HepG2 (cell line): ENCODE measurements around the gene SCN9A. TPM values are rescaled to one million over a fixed set of nuclear protein-coding genes. Genes with fewer than 3 reads are reported as not detected.

Experiments
- ATAC-seq: fragments of 200-7000 bp; cut with Tn5 transposase; 3 replicates; pipeline ENCODE4 v1.9.1; 2020; ENCODE audit warnings: mild to moderate bottlenecking, moderate library complexity
- Bru-seq: library from RNA; stranded (reverse); fragments of 400-500 nt; gene quantifications from one replicate; lab custom pipeline; 2021; lab: Mats Ljungman, UMichigan
- BruChase-seq, 2 experiments: library from RNA; stranded (reverse); fragments of 400-500 nt; gene quantifications; one replicate each; lab custom pipeline; 2021; lab: Mats Ljungman, UMichigan
- BruUV-seq: library from RNA; stranded (reverse); fragments of 400-500 nt; replicated peaks from 2 replicates; lab custom pipeline; 2021; lab: Mats Ljungman, UMichigan
- CTCF ChIA-PET: fragments of 300-600 bp; formaldehyde crosslinking; extraction: SDS; loops from one replicate; lab custom pipeline; 2021; ENCODE audit warnings: low total read pairs, inconsistent platforms, low intra/inter-chr PET ratio; lab: Yijun Ruan, JAX
- POLR2A ChIA-PET: fragments of 350-600 bp; sonication (Branson Sonifier 250); formaldehyde crosslinking; loops from one replicate; lab custom pipeline; 2020; ENCODE audit warnings: antibody characterized with exemption, inconsistent platforms; lab: Yijun Ruan, JAX
- DNase-seq: peaks from one replicate; pipeline ENCODE4 v3.0.0-alpha.2; 2015; ENCODE audit warnings: low spot score
- FAIRE-seq: peaks from 3 replicates; lab custom pipeline; 2011; peaks lifted over from hg19 to GRCh38; lab: Jason Lieb, UNC
- H2AFZ ChIP-seq: one replicate; pipeline ENCODE4 v1.6.1; 2011; ENCODE audit warnings: low read length, inconsistent platforms
- H3K27ac ChIP-seq: fragments of 300-600 bp; 3 replicates; pipeline ENCODE4 v1.8.0; 2011; ENCODE audit warnings: mixed run types, mild to moderate bottlenecking, mixed read lengths, low read length, inconsistent platforms; ENCODE audit not compliant: insufficient read depth; ENCODE audit errors: extremely low read length
- H3K27me3 ChIP-seq, 2 experiments: fragments of 200-600 bp in 1 of 2; 2 replicates in 1 of 2; 3 replicates in 1 of 2; pipeline versions ENCODE4 v1.6.0 to v1.8.0; 2011; ENCODE audit warnings: low read length in 2 of 2, mild to moderate bottlenecking in 2 of 2, moderate library complexity in 2 of 2, inconsistent platforms in 1 of 2; ENCODE audit not compliant: insufficient read depth in 2 of 2, control insufficient read depth in 1 of 2
- H3K36me3 ChIP-seq, 2 experiments: fragments of 200-600 bp in 1 of 2; replicated peaks in 1 of 2; 2 replicates in 1 of 2; 3 replicates in 1 of 2; pipeline versions ENCODE4 v1.5.1 to v1.8.0; 2011; ENCODE audit warnings: low read length in 2 of 2, inconsistent platforms in 1 of 2; ENCODE audit not compliant: insufficient read depth in 2 of 2, control insufficient read depth in 1 of 2
- H3K4me1 ChIP-seq: 2 replicates; pipeline ENCODE4 v1.5.1; 2012; ENCODE audit warnings: low read length, inconsistent platforms; ENCODE audit not compliant: insufficient read depth
- H3K4me2 ChIP-seq: 2 replicates; pipeline ENCODE4 v1.6.0; 2011; ENCODE audit warnings: low read depth, low read length, inconsistent platforms
- H3K4me3 ChIP-seq, 3 experiments: fragments of 200-600 bp in 1 of 3; sonication (generic), shearing (Covaris generic) in 1 of 3; replicated peaks in 1 of 3; 2 replicates each; pipeline ENCODE4 v1.5.1; 2011 to 2016; ENCODE audit warnings: low read length in 3 of 3, inconsistent platforms in 2 of 3, low read depth in 2 of 3, mild to moderate bottlenecking in 2 of 3, control low read depth in 1 of 3, mixed read lengths in 1 of 3; ENCODE audit not compliant: insufficient read depth in 1 of 3
- H3K79me2 ChIP-seq: one replicate; pipeline ENCODE4 v1.6.1; 2011; ENCODE audit warnings: low read length, inconsistent platforms; ENCODE audit not compliant: insufficient read depth
- H3K9ac ChIP-seq: 2 replicates; pipeline ENCODE4 v1.6.0; 2011; ENCODE audit warnings: mild to moderate bottlenecking, low read depth, low read length, inconsistent platforms; ENCODE audit not compliant: insufficient read depth
- H3K9me3 ChIP-seq: 2 replicates; pipeline ENCODE4 v1.5.1; 2012; ENCODE audit warnings: mild to moderate bottlenecking, low read length
- H4K20me1 ChIP-seq: 2 replicates; pipeline ENCODE4 v1.6.0; 2011; ENCODE audit warnings: inconsistent platforms, mild to moderate bottlenecking, low read length, moderate library complexity; ENCODE audit not compliant: insufficient read depth
- ARNTL ChIP-seq: sonication (generic); formaldehyde crosslinking; IDR thresholded peaks from 2 replicates; pipeline ENCODE4 v1.4.0; 2020; ENCODE audit warnings: mild to moderate bottlenecking, missing genetic modification reagents
- ATM ChIP-seq: fragments of 450-650 bp; IDR thresholded peaks from 2 replicates; pipeline ENCODE4 v1.7.1; 2017; ENCODE audit warnings: mild to moderate bottlenecking, borderline replicate concordance
- FLYWCH1 ChIP-seq: sonication (generic); formaldehyde crosslinking; IDR thresholded peaks from 2 replicates; pipeline ENCODE4 v1.8.1; 2023; ENCODE audit warnings: mild to moderate bottlenecking, missing genetic modification reagents
- GZF1 ChIP-seq: sonication (generic); formaldehyde crosslinking; IDR thresholded peaks from 2 replicates; pipeline ENCODE4 v1.5.1; 2020; ENCODE audit warnings: mild to moderate bottlenecking, missing genetic modification reagents
- MAFF ChIP-seq: IDR thresholded peaks from 2 replicates; pipeline ENCODE4 v1.6.1; 2011; ENCODE audit warnings: low read depth, low read length, improper control_type of control experiment
- MBNL3 ChIP-seq: fragments of 250-450 bp; sonication (Bioruptor Pico); conservative IDR thresholded peaks from 2 replicates; pipeline ENCODE4 v1.8.0; 2022; ENCODE audit warnings: mild to moderate bottlenecking, inconsistent platforms
- MIER3 ChIP-seq: IDR thresholded peaks from 2 replicates; pipeline ENCODE4 v1.6.1; 2016; ENCODE audit warnings: missing compliant biosample characterization, borderline replicate concordance
- NFE2L1 ChIP-seq: sonication (generic); formaldehyde crosslinking; IDR thresholded peaks from 2 replicates; pipeline ENCODE4 v1.4.0; 2020; ENCODE audit warnings: missing genetic modification reagents, mild to moderate bottlenecking, borderline replicate concordance
- SKIL ChIP-seq: sonication (generic); formaldehyde crosslinking; IDR thresholded peaks from 2 replicates; pipeline ENCODE4 v1.8.0; 2022; ENCODE audit warnings: missing genetic modification reagents, mild to moderate bottlenecking, moderate library complexity, borderline replicate concordance
- STAG1 ChIP-seq: sonication (generic); formaldehyde crosslinking; IDR thresholded peaks from 2 replicates; pipeline ENCODE4 v1.4.0; 2020; ENCODE audit warnings: missing genetic modification reagents
- TEF ChIP-seq: sonication (generic); formaldehyde crosslinking; IDR thresholded peaks from 2 replicates; pipeline ENCODE4 v1.5.0; 2020; ENCODE audit warnings: missing genetic modification reagents
- THRA ChIP-seq: sonication (generic); formaldehyde crosslinking; IDR thresholded peaks from 2 replicates; pipeline ENCODE4 v1.4.0; 2020; ENCODE audit warnings: missing genetic modification reagents, borderline replicate concordance
- TSC22D2 ChIP-seq: sonication (generic); formaldehyde crosslinking; IDR thresholded peaks from 2 replicates; pipeline ENCODE4 v1.5.1; 2020; ENCODE audit warnings: missing genetic modification reagents, mild to moderate bottlenecking, borderline replicate concordance
- WGBS: methylation state at CpG from one replicate; pipeline ENCODE4 v1.1.6; 2017; ENCODE audit warnings: low lambda C conversion rate; 5-methylcytosine and 5-hydroxymethylcytosine counted together
- in situ Hi-C: cut with HindIII; loops from 2 replicates; pipeline ENCODE4 v1.10.0; 2017; ENCODE audit warnings: low pct_unique_long_range_greater_than_20kb; ENCODE audit not compliant: extremely low pct_ligation_motif_present
- intact Hi-C: fragments of 100-400 bp; cut with micrococcal nuclease; formaldehyde crosslinking; loops from one replicate; pipeline ENCODE4 v1.10.0; 2022; ENCODE audit not compliant: unreplicated experiment
- long read RNA-seq, 2 experiments: library from RNA in 1 of 2; library from polyadenylated mRNA in 1 of 2; stranded (forward) in 1 of 2; unstranded in 1 of 2; transcript quantifications; one replicate each; pipeline ENCODE4 v2.0.0, GENCODE V29; 2019 to 2022
- polyA minus RNA-seq, 3 experiments: library from RNA; depleted of rRNA, polyadenylated mRNA; stranded (reverse); fragments of >200 nt; gene quantifications; 2 replicates each; pipeline ENCODE4 v1.2.3, GENCODE V29; 2011; ENCODE audit warnings: low replicate concordance in 1 of 3
- polyA plus RNA-seq, 8 experiments: library from polyadenylated mRNA; depleted of rRNA in 3 of 8; stranded (reverse) in 7 of 8; unstranded in 1 of 8; fragments of >200 nt; fragmentation: Illumina TruSeq in 4 of 8; extraction: Trizol in 4 of 8; gene quantifications; 2 replicates each; pipeline versions ENCODE4 v1.2.1 to v1.2.3, GENCODE V29; 2011 to 2016; ENCODE audit warnings: low read depth in 4 of 8, missing spikeins in 1 of 8, mixed read lengths in 1 of 8; ENCODE audit not compliant: insufficient read depth in 1 of 8
- total RNA-seq, 5 experiments: library from RNA; depleted of rRNA; stranded (reverse); fragments of >200 nt; fragmentation: Illumina TruSeq; extraction: Trizol; gene quantifications; 2 replicates each; pipeline ENCODE4 v1.2.3, GENCODE V29; 2016; ENCODE audit warnings: low read depth in 1 of 5

Gene SCN9A
- total RNA-seq (2016; rRNA removed; fragmentation: Illumina TruSeq; extraction: Trizol): 11.8 and 15.3 TPM in 2 replicates
- total RNA-seq (2016; cell fraction: cytosol; rRNA removed; fragmentation: Illumina TruSeq; extraction: Trizol; ENCODE audit: low read depth): 4.6 and 5.4 TPM in 2 replicates
- 10.9 and 14.0 TPM in 2 replicates for total RNA-seq (2016; cell fraction: insoluble cytoplasmic fraction; rRNA removed; fragmentation: Illumina TruSeq; extraction: Trizol)
- total RNA-seq (2016; cell fraction: membrane; rRNA removed; fragmentation: Illumina TruSeq; extraction: Trizol): 4.7 and 5.8 TPM in 2 replicates
- 45.1 and 45.3 TPM in 2 replicates for total RNA-seq (2016; cell fraction: nucleus; rRNA removed; fragmentation: Illumina TruSeq; extraction: Trizol)
- polyA plus RNA-seq (2011; rRNA removed): 21.3 and 24.3 TPM in 2 replicates
- polyA plus RNA-seq (2011; cell fraction: cytosol; rRNA removed): 10.3 and 17.9 TPM in 2 replicates
- 29.3 and 38.2 TPM in 2 replicates for polyA plus RNA-seq (2011; cell fraction: nucleus; rRNA removed)
- polyA plus RNA-seq (2012): 25.3 and 36.3 TPM in 2 replicates
- 0.32 and 0.35 TPM in 2 replicates for polyA plus RNA-seq (2016; cell fraction: cytosol; fragmentation: Illumina TruSeq; extraction: Trizol; ENCODE audit: low read depth)
- polyA plus RNA-seq (2016; cell fraction: insoluble cytoplasmic fraction; fragmentation: Illumina TruSeq; extraction: Trizol; ENCODE audit: low read depth): 4.4 and 4.8 TPM in 2 replicates
- polyA plus RNA-seq (2016; cell fraction: membrane; fragmentation: Illumina TruSeq; extraction: Trizol; ENCODE audit: low read depth): 1.00 and 1.2 TPM in 2 replicates
- polyA plus RNA-seq (2016; cell fraction: nucleus; fragmentation: Illumina TruSeq; extraction: Trizol; ENCODE audit: insufficient read depth, low read depth): 22.4 and 24.9 TPM in 2 replicates
- polyA minus RNA-seq (2011; rRNA and poly(A)+ RNA removed; ENCODE audit: low replicate concordance): 0.19 and 185 TPM in 2 replicates
- polyA minus RNA-seq (2011; cell fraction: cytosol; rRNA and poly(A)+ RNA removed): 35.5 and 50.2 TPM in 2 replicates
- polyA minus RNA-seq (2011; cell fraction: nucleus; rRNA and poly(A)+ RNA removed): 398 and 438 TPM in 2 replicates
- percentile 91 among the genes with signal in this experiment for Bru-seq, nascent RNA
- percentile 80 among the genes with signal in this experiment for BruChase-seq, experiment 1, labeled RNA remaining after a 6-hour chase
- percentile 88 among the genes with signal in this experiment for BruChase-seq, experiment 2, labeled RNA remaining after a 2-hour chase
- long read RNA-seq, experiment 1, partial matches to known transcripts: 4 of 7 reads
- long read RNA-seq, experiment 1, other reads (novel, unspliced or antisense): 2 of 7 reads
- long read RNA-seq, experiment 2, partial matches to known transcripts: 4 of 25 reads
- long read RNA-seq, experiment 2, other reads (novel, unspliced or antisense): 21 of 25 reads

- WGBS: under 1% methylated on average over 20 of the region's 45 CpGs
- FAIRE-seq (no peak), DNase-seq (peak; percentile 82), ATAC-seq (peak; percentile 92)
- H3K9ac ChIP-seq: peak within 1 kb of the TSS; percentile 65
- H2AFZ ChIP-seq: peak within 1 kb of the TSS; percentile 42
- POLR2A ChIA-PET: interaction anchor here (0.5 to 2.3 kb wide), 14 partner anchors 10 to 422 kb away, joined by 3 to 16 read pairs (median 4); partner anchors contain the start of gene TTC21B
- no peaks in the 10 kb centered on the region for H3K9me3 ChIP-seq
- H4K20me1 ChIP-seq: 0 out of 2 replicates have a peak, but pooled peaks cover 3% of the 10 kb centered on the region
- H3K27me3 ChIP-seq: no peaks in the 10 kb centered on the region; a peak in 1 of 5 replicates
- CTCF ChIA-PET: interaction anchor here (1.5 kb wide), 1 partner anchor 9 kb away, joined by 6 read pairs; no protein-coding TSS in a partner anchor
- H3K4me1 ChIP-seq: peaks cover 48% of the 10 kb centered on the region
- peak within 1 kb of the TSS; percentile 68 for H3K27ac ChIP-seq
- H3K4me2 ChIP-seq: peak within 1 kb of the TSS; percentile 79
- BruUV-seq: no TSS peak
- intact Hi-C loops: loop anchor here (1.0 to 5.0 kb wide), 2 partner anchors 8 to 41 kb away; no protein-coding TSS in a partner anchor
- in situ Hi-C loops: no loop called here
- no peaks in the 10 kb centered on the region for H3K36me3 ChIP-seq
- H3K4me3 ChIP-seq: peak within 1 kb of the TSS; percentile 75 to 85 (median 82)
- peaks cover 39% of the 10 kb centered on the region for H3K79me2 ChIP-seq
- peak; percentile 64; the same call in 1 of the 2 replicates for TF ChIP-seq MIER3 (CRISPR knock-in tag)
- TF ChIP-seq GZF1 (CRISPR knock-in tag): no peak; the same call in 1 of the 2 replicates
- TF ChIP-seq MBNL3 (CRISPR knock-in tag): no peak
- TF ChIP-seq ATM: no peak
- TF ChIP-seq NFE2L1 (CRISPR knock-in tag): no peak
- peak; percentile 73; the same call in 1 of the 2 replicates for TF ChIP-seq FLYWCH1 (CRISPR knock-in tag)
- 0 out of 2 replicates have a peak, but pooled peaks have one; percentile 15 for TF ChIP-seq MAFF
- TF ChIP-seq STAG1 (CRISPR knock-in tag): peak; percentile 40; the same call in 1 of the 2 replicates
- peak; percentile 64; the same call in 1 of the 2 replicates for TF ChIP-seq TSC22D2 (CRISPR knock-in tag)
- peak; percentile 65; the same call in 1 of the 2 replicates for TF ChIP-seq SKIL (CRISPR knock-in tag)
- no peak for TF ChIP-seq ARNTL (CRISPR knock-in tag)
- no peak; the same call in 1 of the 2 replicates for TF ChIP-seq TEF (CRISPR knock-in tag)
- peak; percentile 49; the same call in 1 of the 2 replicates for TF ChIP-seq THRA (CRISPR knock-in tag)
Measured at GRCh38 chr2:166375736-166376487, at the start of gene SCN9A. Gene SCN9A (minus strand): TSS chr2:166375944. CDS start chr2:166311756, 64,188 bp downstream.
